GM12892 (cell line): ENCODE data around the gene PPP1R14B.

Experiments
- POLR2A ChIP-seq: IDR thresholded peaks from 2 replicates; pipeline ENCODE4 v1.6.1; 2011; ENCODE audit warnings: low read depth, low read length, control low read depth
- POLR2AphosphoS5 ChIP-seq: IDR thresholded peaks from 2 replicates; pipeline ENCODE4 v1.6.1; 2011; ENCODE audit warnings: low read depth, low read length, control low read depth
- TAF1 ChIP-seq: IDR thresholded peaks from 2 replicates; pipeline ENCODE4 v1.6.1; 2011; ENCODE audit warnings: low read depth, mild to moderate bottlenecking, control low read depth, low read length, borderline replicate concordance

- TF ChIP-seq TAF1: no peak
- no peak for TF ChIP-seq POLR2AphosphoS5
- TF ChIP-seq POLR2A: no peak
Measured at GRCh38 chr11:64238076-64238475, 8.7 kb downstream of the PPP1R14B start.
